ENCODE measurements around the gene KATNIP. TPM values are rescaled to one million over a fixed set of nuclear protein-coding genes. Genes with fewer than 3 reads are reported as not detected.

KATNIP gene
- total and polyA plus RNA-seq, 9 of the 15 experiments (the other 6 are each of a cell fraction or from before 2014, with no cell fraction given): 1.7 to 13.2 (median 8.0) TPM

DNA sequence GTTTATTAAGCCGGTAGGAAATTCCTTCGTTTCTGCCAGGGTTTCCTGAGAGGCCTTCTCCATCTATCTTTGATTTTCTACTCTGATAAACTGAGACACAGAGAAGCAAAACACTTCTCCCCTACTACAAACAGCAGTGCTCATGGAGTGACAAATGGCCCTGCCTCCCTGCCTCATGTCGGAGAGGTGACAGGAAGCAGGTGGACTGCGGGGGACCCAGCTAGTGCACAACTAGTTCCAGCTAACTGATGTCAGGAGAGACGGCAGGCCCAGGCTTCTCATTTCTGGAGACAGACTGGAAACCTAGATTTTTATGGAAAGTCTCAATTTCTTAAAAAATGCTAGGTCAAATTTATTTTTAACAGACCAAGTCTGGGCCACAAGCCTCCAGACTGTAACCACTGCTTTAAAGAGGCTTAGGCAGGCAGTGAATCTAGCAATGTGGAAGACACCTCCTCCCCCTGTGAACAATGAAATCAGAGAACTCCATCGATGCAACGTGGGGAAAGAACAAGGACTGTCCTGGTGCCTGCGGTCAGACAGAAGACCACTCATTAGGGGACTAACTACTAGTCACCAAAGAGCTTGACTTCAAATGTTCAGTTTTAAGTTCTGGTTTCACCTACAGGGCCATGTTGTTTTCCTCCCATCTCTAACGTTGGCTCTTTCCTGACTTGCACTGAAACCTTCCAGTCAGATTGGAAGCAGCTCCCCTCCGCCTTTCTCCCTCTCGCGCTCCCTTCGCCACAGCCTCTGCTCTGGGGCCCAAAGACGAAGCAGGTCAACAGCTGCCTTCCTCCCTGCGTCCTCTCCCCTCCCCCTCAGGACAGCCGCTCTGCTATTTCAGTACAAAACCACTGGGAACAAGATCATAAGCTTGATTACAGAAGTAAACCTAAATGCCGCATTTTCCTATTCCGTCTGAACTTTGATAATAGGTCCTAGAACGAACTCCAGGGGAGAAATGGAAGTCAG lies 17.8 kb upstream of the KATNIP start:
- no TSS peak for BruUV-seq (replicated peaks)
- no peak for ATAC-seq
- no peak for DNase-seq (ENCODE audit: extremely low read depth in 1 of 4, low spot score in 3 of 4)

More for the DNA sequence above, 17.8 kb upstream of the KATNIP start:
- Histone ChIP-seq H4K20me1 (replicated peaks; ENCODE audit: control insufficient read depth, insufficient read depth, low read length) (0 out of 2 replicates have a peak, but pooled peaks cover 2% of the 10 kb centered on the region), H3K9me3 (replicated peaks; ENCODE audit: control insufficient read depth, insufficient read depth, low read depth, low read length) (no peaks in the 10 kb centered on the region), H3K4me1 (replicated peaks in 1 of 2; ENCODE audit: control insufficient read depth in 2 of 2, insufficient read depth in 2 of 2, low read length in 2 of 2) (no peaks in the 10 kb centered on the region), H2AFZ (ENCODE audit: low read depth, low read length) (no peak overlapping the region), H3K9ac (ENCODE audit: insufficient read depth in 1 of 2, low read depth in 2 of 2, low read length in 2 of 2) (no peak overlapping the region), H3K4me2 (ENCODE audit: insufficient read depth, low read length) (no peak overlapping the region), H3K79me2 (ENCODE audit: control insufficient read depth, insufficient read depth, low read length) (no peaks in the 10 kb centered on the region), H3K27ac (ENCODE audit: extremely low read depth, low read depth, low read length) (no peak overlapping the region), H3K4me3 (no peak overlapping the region), H3K27me3 (ENCODE audit: control insufficient read depth in 2 of 2, insufficient read depth in 2 of 2, low read length in 2 of 2) (no peaks in the 10 kb centered on the region), H3K36me3 (ENCODE audit: control insufficient read depth, insufficient read depth, low read length) (peaks cover 82% of the 10 kb centered on the region), H3K9me1 (ENCODE audit: control insufficient read depth, insufficient read depth, low read length) (no peaks in the 10 kb centered on the region)
- in situ Hi-C loops (cut with MboI): no loop called here
- intact Hi-C loops (cut with micrococcal nuclease): no loop called here
- CTCF ChIA-PET (ENCODE audit: low intra/inter-chr PET ratio): interaction anchor here (0.6 kb wide), 1 partner anchor 480 kb away, joined by 4 read pairs; no protein-coding TSS in a partner anchor
- TF ChIP-seq, protein P1, sequence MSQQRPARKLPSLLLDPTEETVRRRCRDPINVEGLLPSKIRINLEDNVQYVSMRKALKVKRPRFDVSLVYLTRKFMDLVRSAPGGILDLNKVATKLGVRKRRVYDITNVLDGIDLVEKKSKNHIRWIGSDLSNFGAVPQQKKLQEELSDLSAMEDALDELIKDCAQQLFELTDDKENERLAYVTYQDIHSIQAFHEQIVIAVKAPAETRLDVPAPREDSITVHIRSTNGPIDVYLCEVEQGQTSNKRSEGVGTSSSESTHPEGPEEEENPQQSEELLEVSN (IDR thresholded peaks at IDR 0.05; ENCODE audit: borderline replicate concordance in 1 of 2, extremely low read depth in 1 of 2, insufficient read depth in 1 of 2, insufficient read length in 1 of 2, low read depth in 1 of 2, low read length in 1 of 2, poor library complexity in 1 of 2, severe bottlenecking in 1 of 2): no peak
- TF ChIP-seq GATAD2B (IDR thresholded peaks at IDR 0.05; ENCODE audit: borderline replicate concordance) (no peak), CBX3 (IDR thresholded peaks at IDR 0.05; ENCODE audit: borderline replicate concordance in 1 of 2, low read length in 2 of 2) (no peak), FOXP1 (CRISPR knock-in tag; IDR thresholded peaks at IDR 0.05) (no peak), HDAC3 (IDR thresholded peaks at IDR 0.05; ENCODE audit: borderline replicate concordance, partially characterized antibody) (no peak), ZNF561 (CRISPR knock-in tag; conservative IDR thresholded peaks at IDR 0.05) (no peak), TCFL5 (CRISPR knock-in tag; conservative IDR thresholded peaks at IDR 0.05) (no peak), TCF3 (CRISPR knock-in tag; IDR thresholded peaks at IDR 0.05) (no peak), RCOR1 (IDR thresholded peaks at IDR 0.05; ENCODE audit: borderline replicate concordance in 1 of 2, low read depth in 2 of 2, low read length in 2 of 2) (no peak), PRMT5 (CRISPR knock-in tag; IDR thresholded peaks at IDR 0.05) (no peak)
- TF ChIP-seq, protein P2, sequence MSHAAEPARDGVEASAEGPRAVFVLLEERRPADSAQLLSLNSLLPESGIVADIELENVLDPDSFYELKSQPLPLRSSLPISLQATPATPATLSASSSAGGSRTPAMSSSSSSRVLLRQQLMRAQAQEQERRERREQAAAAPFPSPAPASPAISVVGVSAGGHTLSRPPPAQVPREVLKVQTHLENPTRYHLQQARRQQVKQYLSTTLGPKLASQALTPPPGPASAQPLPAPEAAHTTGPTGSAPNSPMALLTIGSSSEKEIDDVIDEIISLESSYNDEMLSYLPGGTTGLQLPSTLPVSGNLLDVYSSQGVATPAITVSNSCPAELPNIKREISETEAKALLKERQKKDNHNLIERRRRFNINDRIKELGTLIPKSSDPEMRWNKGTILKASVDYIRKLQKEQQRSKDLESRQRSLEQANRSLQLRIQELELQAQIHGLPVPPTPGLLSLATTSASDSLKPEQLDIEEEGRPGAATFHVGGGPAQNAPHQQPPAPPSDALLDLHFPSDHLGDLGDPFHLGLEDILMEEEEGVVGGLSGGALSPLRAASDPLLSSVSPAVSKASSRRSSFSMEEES (CRISPR knock-in tag; IDR thresholded peaks at IDR 0.05): no peak
- POLR2A ChIA-PET: interaction anchor here (0.9 to 1.1 kb wide), 3 partner anchors 8 to 18 kb away, joined by 4 to 8 read pairs (median 6); partner anchors contain the start of genes GTF3C1 and KATNIP
- no peak for FAIRE-seq
- WGBS (ENCODE audit: insufficient coverage, low coverage, missing lambda C conversion rate): 77% methylated on average over 17 of the region's 19 CpGs

Measured in K562 (cell line).